Smooth muscle cell (in vitro differentiated cells): ENCODE results near the gene STARD5. TPM values are rescaled to one million over a fixed set of nuclear protein-coding genes. Genes with fewer than 3 reads are reported as not detected.

Experiments used
- DNase-seq: peaks from one replicate; lab custom pipeline; 2025; ENCODE audit not compliant: unreplicated experiment; lab: John Stamatoyannopoulos, UW
- H2AFZ ChIP-seq: fragments of 200-600 bp; sonication (generic); 2 replicates; pipeline ENCODE4 v1.6.0; 2016; ENCODE audit warnings: antibody characterized with exemption, low read depth, mild to moderate bottlenecking
- H3F3A ChIP-seq: fragments of 200-600 bp; sonication (generic); 2 replicates; pipeline ENCODE4 v1.6.0; 2017; ENCODE audit warnings: antibody characterized with exemption, low read depth
- H3K27ac ChIP-seq: fragments of 200-600 bp; sonication (generic); 2 replicates; pipeline ENCODE4 v1.5.1; 2016; ENCODE audit warnings: low read depth, mild to moderate bottlenecking
- H3K27me3 ChIP-seq: fragments of 200-600 bp; sonication (generic); 2 replicates; pipeline ENCODE4 v1.6.1; 2016; ENCODE audit warnings: low read depth, mild to moderate bottlenecking
- H3K36me3 ChIP-seq: fragments of 200-600 bp; sonication (generic); 2 replicates; pipeline ENCODE4 v1.5.1; 2016; ENCODE audit warnings: low read depth
- H3K4me1 ChIP-seq: fragments of 200-600 bp; sonication (generic); 2 replicates; pipeline ENCODE4 v1.5.1; 2016; ENCODE audit warnings: low read depth
- H3K4me2 ChIP-seq: fragments of 200-600 bp; sonication (generic); 2 replicates; pipeline ENCODE4 v1.6.0; 2016; ENCODE audit warnings: mild to moderate bottlenecking
- H3K4me3 ChIP-seq: fragments of 200-600 bp; sonication (generic); 2 replicates; pipeline ENCODE4 v1.5.1; 2016; ENCODE audit warnings: mild to moderate bottlenecking
- H3K79me2 ChIP-seq: fragments of 200-600 bp; sonication (generic); 2 replicates; pipeline ENCODE4 v1.6.0; 2016; ENCODE audit warnings: low read depth, mild to moderate bottlenecking
- H3K9ac ChIP-seq: fragments of 200-600 bp; sonication (generic); 2 replicates; pipeline ENCODE4 v1.6.0; 2016; ENCODE audit warnings: low read depth
- H3K9me3 ChIP-seq: fragments of 200-600 bp; sonication (generic); replicated peaks from 2 replicates; pipeline ENCODE4 v1.5.1; 2016; ENCODE audit warnings: low read depth
- H4K20me1 ChIP-seq: fragments of 200-600 bp; sonication (generic); 2 replicates; pipeline ENCODE4 v1.6.0; 2016; ENCODE audit warnings: low read depth
- WGBS: methylation state at CpG from one replicate; pipeline ENCODE4 v1.1.7; 2016; ENCODE audit warnings: low lambda C conversion rate; 5-methylcytosine and 5-hydroxymethylcytosine counted together
- polyA plus RNA-seq: library from polyadenylated mRNA; unstranded; fragments of >200 nt; fragmentation: Nextera tagmentation; extraction: Ambion mirVana; gene quantifications from 2 replicates; pipeline ENCODE4 v1.2.1, GENCODE V29; 2016
- total RNA-seq: library from RNA; depleted of rRNA; stranded (reverse); fragments of >200 nt; gene quantifications from 2 replicates; pipeline ENCODE4 v1.2.3, GENCODE V29; 2014
- TF ChIP-seq, protein P1 (sequence below): fragments of 200-600 bp; sonication (generic); IDR thresholded peaks from 2 replicates; pipeline ENCODE4 v1.5.1; 2017; ENCODE audit warnings: borderline replicate concordance, mild to moderate bottlenecking, antibody characterized with exemption; ENCODE audit not compliant: insufficient read depth, poor library complexity, severe bottlenecking

The STARD5 gene
- total and polyA plus RNA-seq, 2 experiments from 2014 or later, result 1.6 to 6.2 TPM

- no peak overlapping the region for H3K27ac ChIP-seq
- H3K4me3 ChIP-seq, result no peak overlapping the region
- H2AFZ ChIP-seq, result no peak overlapping the region
- H3K27me3 ChIP-seq, result no peaks in the 10 kb centered on the region
- H4K20me1 ChIP-seq, result no peaks in the 10 kb centered on the region
- H3K4me1 ChIP-seq, result no peaks in the 10 kb centered on the region
- no peak overlapping the region for H3K9ac ChIP-seq
- no peaks in the 10 kb centered on the region for H3K79me2 ChIP-seq
- H3K36me3 ChIP-seq, result no peaks in the 10 kb centered on the region
- H3K4me2 ChIP-seq, result no peak overlapping the region
- WGBS, result 90% methylated on average over 2 of the region's 2 CpGs
- TF ChIP-seq, protein P1, sequence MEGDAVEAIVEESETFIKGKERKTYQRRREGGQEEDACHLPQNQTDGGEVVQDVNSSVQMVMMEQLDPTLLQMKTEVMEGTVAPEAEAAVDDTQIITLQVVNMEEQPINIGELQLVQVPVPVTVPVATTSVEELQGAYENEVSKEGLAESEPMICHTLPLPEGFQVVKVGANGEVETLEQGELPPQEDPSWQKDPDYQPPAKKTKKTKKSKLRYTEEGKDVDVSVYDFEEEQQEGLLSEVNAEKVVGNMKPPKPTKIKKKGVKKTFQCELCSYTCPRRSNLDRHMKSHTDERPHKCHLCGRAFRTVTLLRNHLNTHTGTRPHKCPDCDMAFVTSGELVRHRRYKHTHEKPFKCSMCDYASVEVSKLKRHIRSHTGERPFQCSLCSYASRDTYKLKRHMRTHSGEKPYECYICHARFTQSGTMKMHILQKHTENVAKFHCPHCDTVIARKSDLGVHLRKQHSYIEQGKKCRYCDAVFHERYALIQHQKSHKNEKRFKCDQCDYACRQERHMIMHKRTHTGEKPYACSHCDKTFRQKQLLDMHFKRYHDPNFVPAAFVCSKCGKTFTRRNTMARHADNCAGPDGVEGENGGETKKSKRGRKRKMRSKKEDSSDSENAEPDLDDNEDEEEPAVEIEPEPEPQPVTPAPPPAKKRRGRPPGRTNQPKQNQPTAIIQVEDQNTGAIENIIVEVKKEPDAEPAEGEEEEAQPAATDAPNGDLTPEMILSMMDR, result no peak
- H3K9me3 ChIP-seq, result no peaks in the 10 kb centered on the region
- no peak for DNase-seq
- H3F3A ChIP-seq, result no peaks in the 10 kb centered on the region
Observed at GRCh38 chr15:81296186-81296585, 27.8 kb downstream of the STARD5 start.

- no peaks in the 10 kb centered on the region for H3K79me2 ChIP-seq
- H3K4me1 ChIP-seq, result no peaks in the 10 kb centered on the region
- H3K9ac ChIP-seq, result no peak overlapping the region
- DNase-seq, result no peak
- no peaks in the 10 kb centered on the region for H3K36me3 ChIP-seq
- no peak overlapping the region for H3K27ac ChIP-seq
- TF ChIP-seq, protein P1, result no peak
- no peaks in the 10 kb centered on the region for H3K27me3 ChIP-seq
- H3K4me2 ChIP-seq, result no peak overlapping the region
- 87% methylated on average over 5 of the region's 5 CpGs for WGBS
- no peak overlapping the region for H3K4me3 ChIP-seq
- no peaks in the 10 kb centered on the region for H3F3A ChIP-seq
- no peaks in the 10 kb centered on the region for H4K20me1 ChIP-seq
- H2AFZ ChIP-seq, result no peak overlapping the region
- H3K9me3 ChIP-seq, result no peaks in the 10 kb centered on the region
Observed at GRCh38 chr15:81295486-81296121, 28.3 kb downstream of the STARD5 start.

DNA sequence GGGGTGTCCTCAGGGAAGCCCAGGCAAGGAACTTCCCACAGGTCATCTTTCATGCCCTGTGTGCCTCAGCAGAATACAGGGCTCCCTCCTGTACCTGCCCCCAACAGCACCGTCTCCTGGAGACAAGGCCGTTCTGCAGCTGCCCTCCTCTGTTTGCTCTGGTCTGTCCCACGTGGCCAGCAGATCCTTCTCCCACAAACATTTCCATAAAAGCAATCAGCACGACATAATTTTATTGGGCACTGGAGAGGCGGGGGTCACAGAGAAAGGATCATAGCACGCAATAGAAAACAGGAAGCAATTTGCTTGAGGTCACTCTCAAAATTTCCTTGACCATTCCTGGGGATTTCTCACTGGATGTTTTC lies 29.4 kb downstream of the STARD5 start:
- TF ChIP-seq, protein P1, result no peak
- Histone ChIP-seq H3F3A (no peaks in the 10 kb centered on the region), H3K4me3 (no peak overlapping the region), H2AFZ (no peak overlapping the region), H3K4me1 (no peaks in the 10 kb centered on the region), H3K9ac (no peak overlapping the region), H3K27ac (no peak overlapping the region), H4K20me1 (no peaks in the 10 kb centered on the region), H3K9me3 (no peaks in the 10 kb centered on the region), H3K4me2 (no peak overlapping the region), H3K27me3 (no peaks in the 10 kb centered on the region), H3K79me2 (no peaks in the 10 kb centered on the region), H3K36me3 (no peaks in the 10 kb centered on the region)
- WGBS, result 62% methylated on average over 6 of the region's 6 CpGs
- DNase-seq, result no peak

DNA sequence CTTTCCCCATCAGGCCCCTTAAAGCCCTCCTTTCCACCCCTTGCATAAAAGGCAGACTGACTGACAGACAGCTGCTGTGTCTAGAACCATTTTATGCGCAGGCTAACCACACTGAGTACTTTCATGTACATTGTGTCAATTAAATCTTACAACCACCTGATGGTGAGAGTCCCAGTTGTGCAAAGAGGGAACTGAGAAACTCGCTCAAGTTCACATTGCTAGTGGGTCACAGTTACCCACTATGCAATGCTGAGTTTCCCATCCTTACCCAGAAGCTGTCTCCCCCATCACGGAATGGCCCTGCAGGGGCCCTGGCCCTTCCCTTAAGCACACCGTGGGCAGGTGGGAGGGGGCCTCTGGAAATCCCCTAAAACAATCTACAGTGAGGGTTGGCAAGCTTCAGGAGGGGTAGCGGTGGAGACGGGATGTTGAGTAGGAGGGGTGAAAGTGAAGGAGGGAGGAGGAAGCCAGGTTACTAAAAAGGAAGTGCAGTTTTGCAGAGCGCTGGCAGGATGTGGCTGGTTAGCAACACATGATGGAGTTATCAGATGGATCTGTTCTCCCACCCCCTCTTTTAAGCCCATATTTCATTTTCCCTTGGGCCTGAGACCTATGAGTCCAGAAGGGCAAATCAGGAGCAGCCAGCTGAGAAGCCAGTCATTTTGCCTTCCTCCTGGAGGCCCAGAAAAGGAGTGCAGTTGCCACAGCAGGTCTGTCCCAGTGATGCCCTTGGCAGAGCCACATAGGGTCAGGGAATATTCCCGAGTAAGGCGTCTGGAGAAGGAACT lies 30.0 kb downstream of the STARD5 start:
- no peaks in the 10 kb centered on the region for H3K4me1 ChIP-seq
- H3K36me3 ChIP-seq, result no peaks in the 10 kb centered on the region
- no peak for DNase-seq
- no peak overlapping the region for H3K4me3 ChIP-seq
- no peaks in the 10 kb centered on the region for H3F3A ChIP-seq
- H2AFZ ChIP-seq, result no peak overlapping the region
- TF ChIP-seq, protein P1, result no peak
- 81% methylated on average over 9 of the region's 9 CpGs for WGBS
- H3K79me2 ChIP-seq, result no peaks in the 10 kb centered on the region
- no peaks in the 10 kb centered on the region for H4K20me1 ChIP-seq
- no peak overlapping the region for H3K9ac ChIP-seq
- no peaks in the 10 kb centered on the region for H3K27me3 ChIP-seq
- H3K4me2 ChIP-seq, result no peak overlapping the region
- no peaks in the 10 kb centered on the region for H3K9me3 ChIP-seq
- H3K27ac ChIP-seq, result no peak overlapping the region
